Measurements from ENCODE around the gene SYNE3.

Gene SYNE3

DNA sequence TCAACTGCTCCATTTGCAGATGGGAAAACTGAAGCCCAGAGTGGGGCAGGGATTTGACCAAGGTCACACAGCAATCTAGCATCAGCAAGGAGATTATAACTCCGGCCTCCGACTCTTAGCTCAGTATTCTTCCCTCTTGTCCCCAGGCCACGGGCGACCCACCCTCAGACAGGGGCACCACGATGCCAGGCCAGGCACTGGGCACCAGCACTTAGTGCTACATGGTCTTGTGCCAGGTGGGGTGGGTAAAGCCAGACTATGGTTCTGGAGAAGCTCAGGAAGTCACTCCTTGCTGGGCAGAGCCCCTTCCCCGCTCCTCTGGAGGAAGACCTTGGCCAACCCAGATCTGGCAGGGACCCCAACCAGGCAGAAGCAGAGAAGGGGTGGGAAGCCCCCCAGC, 41.5 kb downstream of the SYNE3 start:
- DNase-seq (ENCODE audit: low read depth) = no peak

DNA sequence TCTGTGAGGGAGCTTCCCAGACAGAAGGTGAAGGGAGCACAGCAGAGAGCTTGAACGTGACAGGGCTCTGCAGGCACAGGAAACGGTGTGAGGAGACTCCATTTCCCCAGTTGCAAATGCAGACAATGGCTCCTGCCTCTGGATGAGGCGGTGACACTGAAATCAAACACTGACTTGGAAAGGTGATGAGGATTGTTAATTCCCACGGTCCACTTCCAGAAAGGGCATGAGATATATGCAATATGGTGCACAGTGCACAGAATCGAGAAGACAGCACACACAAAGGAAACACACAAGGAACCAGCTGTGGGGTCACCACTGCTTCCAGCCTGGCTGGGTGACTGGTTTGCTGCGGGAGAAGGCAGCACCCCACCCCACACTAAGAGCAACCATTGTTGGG, 42.0 kb downstream of the SYNE3 start:
- DNase-seq (ENCODE audit: low read depth) = no peak

DNA sequence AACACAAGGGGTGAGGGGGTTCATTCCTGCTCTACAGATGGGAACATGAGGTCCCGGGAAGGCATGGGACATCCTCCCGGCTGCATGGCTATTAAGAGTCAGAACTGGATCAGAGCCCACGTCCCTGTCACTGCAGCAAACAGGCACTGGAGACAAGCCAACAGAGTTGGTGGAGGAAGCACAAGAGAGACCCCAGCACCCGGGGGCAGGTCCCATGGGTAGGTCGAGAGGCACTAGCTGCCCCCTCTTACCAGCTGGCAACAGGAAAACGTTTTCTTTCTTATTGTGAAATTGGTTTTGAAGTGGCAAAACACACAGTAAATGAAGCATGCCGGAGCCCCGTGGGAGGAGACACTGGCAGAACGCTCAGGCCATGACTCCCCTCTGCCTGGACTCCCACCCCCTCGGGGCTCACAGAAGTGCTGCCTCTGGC, 43.6 kb downstream of the SYNE3 start:
- no peak for DNase-seq (ENCODE audit: low read depth)

DNA sequence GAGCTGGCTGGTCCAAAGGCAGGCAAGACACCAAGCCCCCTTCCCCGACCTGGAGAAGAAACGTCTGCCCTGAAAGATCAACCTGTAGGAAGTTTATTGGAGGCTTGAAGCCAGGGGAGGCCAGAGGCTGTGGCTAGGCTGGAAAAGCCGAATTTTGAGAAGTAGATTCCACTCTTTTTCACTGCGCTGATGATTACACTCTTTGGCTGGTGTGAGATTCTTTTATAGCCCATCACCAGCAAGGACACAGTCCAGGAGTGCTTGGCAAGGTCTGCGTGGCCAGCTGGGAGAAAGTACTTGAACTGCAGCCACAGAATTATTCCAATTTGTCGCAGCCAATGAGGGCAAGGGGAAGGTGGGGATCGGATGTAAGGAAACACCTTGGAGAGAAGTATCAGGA, 45.0 kb downstream of the SYNE3 start:
- DNase-seq (ENCODE audit: low read depth) = no peak

DNA sequence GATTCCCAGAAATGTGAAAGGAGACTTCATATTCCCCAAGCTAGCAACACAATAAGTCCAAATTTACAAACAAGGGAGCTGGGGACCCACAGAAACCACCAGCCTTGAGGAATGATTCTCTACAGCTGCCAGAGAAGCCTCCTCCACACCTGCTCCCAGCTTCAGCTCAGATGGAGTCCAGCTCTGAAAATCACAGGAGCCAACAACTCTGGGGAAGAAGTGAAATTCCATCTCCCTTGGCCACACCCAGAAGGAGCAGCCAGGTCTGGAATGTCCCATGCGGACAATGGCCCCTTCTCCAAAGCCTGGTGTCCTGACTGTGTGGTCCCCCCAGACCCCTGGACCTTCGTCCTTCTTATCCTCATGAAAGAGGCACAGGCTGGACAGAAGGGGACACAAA, 45.4 kb downstream of the SYNE3 start:
- DNase-seq (ENCODE audit: low read depth) = no peak

DNA sequence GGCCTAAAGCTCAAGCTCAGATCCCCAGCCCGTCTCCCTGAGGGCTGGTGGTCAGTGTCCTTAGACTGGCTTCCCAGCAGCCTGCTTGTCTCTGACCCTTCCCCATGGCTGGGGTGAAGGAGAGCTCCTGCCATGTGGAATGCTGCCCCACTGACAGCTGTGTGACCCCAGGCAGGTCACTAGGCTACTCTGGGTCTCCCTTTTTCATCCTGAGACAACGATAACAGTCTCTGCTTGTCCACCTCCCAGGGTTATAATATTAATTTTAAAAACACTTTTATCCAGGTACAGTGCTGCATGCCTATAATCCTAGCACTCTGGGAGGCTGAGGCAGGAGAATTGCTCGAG, 47.3 kb downstream of the SYNE3 start:
- no peak for DNase-seq (ENCODE audit: low read depth)

DNA sequence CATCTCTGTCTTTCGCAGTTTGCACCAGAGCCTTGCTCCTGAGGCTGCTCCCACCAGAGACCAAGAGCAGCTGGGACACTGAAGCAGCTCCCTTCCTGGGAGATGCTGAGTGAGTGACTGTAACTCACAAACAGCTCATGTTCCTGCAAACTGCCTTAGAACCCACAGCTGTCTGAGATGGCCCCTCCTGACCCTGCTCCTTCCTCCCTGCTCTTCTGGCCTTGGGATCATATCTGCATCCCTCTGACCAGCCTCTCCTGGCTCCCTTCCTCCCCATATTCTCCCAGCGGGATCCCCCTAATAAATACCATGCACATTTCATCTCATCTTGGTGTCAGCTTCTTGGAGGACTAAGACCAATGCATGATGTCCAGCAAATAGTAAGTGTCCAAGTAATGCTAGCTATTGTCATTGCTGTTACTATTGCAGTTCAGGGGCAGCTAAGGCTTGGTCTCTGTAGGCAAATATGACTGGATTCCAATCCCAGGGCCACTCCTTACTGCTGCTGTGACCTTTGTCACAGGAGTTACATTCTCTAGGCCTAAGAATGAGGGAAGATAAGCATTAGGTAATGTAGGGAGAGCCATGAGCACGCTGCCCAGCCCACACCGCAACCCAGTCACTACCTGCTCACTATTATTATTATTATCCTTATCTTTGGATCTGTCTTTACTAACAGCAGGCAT, 47.9 kb downstream of the SYNE3 start:
- DNase-seq (ENCODE audit: low read depth) = no peak

DNA sequence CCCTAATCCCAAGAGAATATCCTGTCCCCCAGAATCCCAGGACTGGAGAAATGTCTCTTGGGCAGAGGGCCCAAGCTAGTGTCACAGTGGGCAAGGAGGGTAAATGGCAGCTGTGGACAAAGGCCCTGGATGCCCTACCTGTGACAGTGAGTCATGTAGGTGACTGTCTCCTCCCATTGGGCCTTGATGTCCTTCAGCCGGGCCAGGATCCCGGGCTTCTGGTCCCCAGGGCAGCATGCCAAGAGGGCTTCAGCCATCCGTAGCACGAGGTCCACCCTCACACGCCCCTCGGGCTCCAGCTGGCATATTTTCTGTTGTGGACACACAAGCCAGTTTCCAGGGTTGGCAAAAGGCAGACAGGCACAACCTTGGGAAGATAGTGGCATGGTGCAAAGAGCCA, 48.8 kb downstream of the SYNE3 start:
- DNase-seq (ENCODE audit: low read depth) = no peak

DNA sequence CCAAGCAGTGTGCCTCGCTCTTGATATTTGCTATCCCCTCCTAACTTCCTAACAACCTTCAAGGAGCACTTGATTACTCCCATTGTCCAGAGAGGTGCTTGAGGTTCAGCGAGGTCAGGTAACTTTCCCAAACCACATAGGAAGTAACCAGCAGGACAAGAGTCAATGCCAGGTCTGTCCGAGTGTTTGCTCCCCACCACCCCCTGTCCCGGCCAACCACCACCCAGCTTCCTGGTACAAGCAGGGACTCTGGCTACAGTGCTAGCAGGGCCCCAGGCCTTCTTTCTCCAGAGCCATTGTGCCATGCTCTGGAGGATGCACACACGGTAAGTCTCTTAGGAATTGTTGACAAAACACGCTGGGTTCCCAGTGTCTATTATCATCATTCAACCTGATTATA, 49.2 kb downstream of the SYNE3 start:
- no peak for DNase-seq (ENCODE audit: low read depth)

Measured in fibroblast of the conjunctiva (primary cell).